ENCODE measurements around the gene MXI1.
A peak's percentile ranks its signal among the peaks of the same experiment; 100 is the strongest.

Gene MXI1

GRCh38 chr10:110305767-110306451, 98.5 kb downstream of the MXI1 start:
- Histone ChIP-seq H3F3A (ENCODE audit: control insufficient read depth, insufficient read depth) (0 out of 2 replicates have a peak, but pooled peaks cover 9% of the 10 kb centered on the region), H3K79me2 (ENCODE audit: control insufficient read depth, low read length) (peaks cover 39% of the 10 kb centered on the region), H3K4me1 (ENCODE audit: control insufficient read depth, low read length) (peaks cover 39% of the 10 kb centered on the region), H3K4me2 (ENCODE audit: low read length) (peak overlapping the region; percentile 62), H4K20me1 (ENCODE audit: control insufficient read depth, insufficient read depth, low read depth, low read length) (0 out of 2 replicates have a peak, but pooled peaks cover 8% of the 10 kb centered on the region), H3K4me3 (ENCODE audit: low read length) (peak overlapping the region; percentile 78; the same call in 1 of the 2 replicates), H3K36me3 (ENCODE audit: control insufficient read depth, low read length) (peaks cover 34% of the 10 kb centered on the region), H3K27me3 (ENCODE audit: control insufficient read depth, low read length) (no peaks in the 10 kb centered on the region), H3K9me2 (replicated peaks; ENCODE audit: control insufficient read depth, low read length) (no peaks in the 10 kb centered on the region), H3K27ac (ENCODE audit: low read depth, low read length) (peak overlapping the region; percentile 57; the same call in 1 of the 2 replicates), H3K9me3 (ENCODE audit: control insufficient read depth, insufficient read depth, low read length) (no peaks in the 10 kb centered on the region)
- TF ChIP-seq CTCF (IDR thresholded peaks at IDR 0.05; ENCODE audit: low read depth, low read length, poor library complexity, severe bottlenecking) (peak; percentile 73), EZH2phosphoT487 (IDR thresholded peaks at IDR 0.05; ENCODE audit: borderline replicate concordance, low read length) (no peak)

- peak overlapping the region; percentile 62 for H3K4me2 ChIP-seq (ENCODE audit: low read length)
- H3K4me3 ChIP-seq (ENCODE audit: low read length) = peak overlapping the region; percentile 32; the same call in 1 of the 2 replicates
Measured at GRCh38 chr10:110306452-110306768, 99.0 kb downstream of the MXI1 start.

GRCh38 chr10:110307805-110308204, 100.4 kb downstream of the MXI1 start:
- 0 out of 2 replicates have a peak, but pooled peaks cover 9% of the 10 kb centered on the region for H3F3A ChIP-seq (ENCODE audit: control insufficient read depth, insufficient read depth)
- H3K36me3 ChIP-seq (ENCODE audit: control insufficient read depth, low read length) = peaks cover 15% of the 10 kb centered on the region
- H3K9me3 ChIP-seq (ENCODE audit: control insufficient read depth, insufficient read depth, low read length) = no peaks in the 10 kb centered on the region
- no peaks in the 10 kb centered on the region for H4K20me1 ChIP-seq (ENCODE audit: control insufficient read depth, insufficient read depth, low read depth, low read length)
- H3K79me2 ChIP-seq (ENCODE audit: control insufficient read depth, low read length) = peaks cover 20% of the 10 kb centered on the region
- no peak overlapping the region for H3K27ac ChIP-seq (ENCODE audit: low read depth, low read length)
- H3K9me2 ChIP-seq (replicated peaks; ENCODE audit: control insufficient read depth, low read length) = no peaks in the 10 kb centered on the region
- no peak overlapping the region for H3K4me3 ChIP-seq (ENCODE audit: low read length)
- peaks cover 4% of the 10 kb centered on the region; the same call in 1 of the 2 replicates for H3K27me3 ChIP-seq (ENCODE audit: control insufficient read depth, low read length)
- peaks cover 32% of the 10 kb centered on the region for H3K4me1 ChIP-seq (ENCODE audit: control insufficient read depth, low read length)
- no peak for TF ChIP-seq EZH2phosphoT487 (IDR thresholded peaks at IDR 0.05; ENCODE audit: borderline replicate concordance, low read length)
- TF ChIP-seq CTCF (IDR thresholded peaks at IDR 0.05; ENCODE audit: low read depth, low read length, poor library complexity, severe bottlenecking) = no peak
- no peak overlapping the region for H3K4me2 ChIP-seq (ENCODE audit: low read length)

More at GRCh38 chr10:110306452-110306768, 99.0 kb downstream of the MXI1 start:
- Histone ChIP-seq H3K9me2 (replicated peaks; ENCODE audit: control insufficient read depth, low read length) (no peaks in the 10 kb centered on the region), H3F3A (ENCODE audit: control insufficient read depth, insufficient read depth) (0 out of 2 replicates have a peak, but pooled peaks cover 9% of the 10 kb centered on the region), H3K36me3 (ENCODE audit: control insufficient read depth, low read length) (peaks cover 29% of the 10 kb centered on the region), H4K20me1 (ENCODE audit: control insufficient read depth, insufficient read depth, low read depth, low read length) (0 out of 2 replicates have a peak, but pooled peaks cover 8% of the 10 kb centered on the region), H3K27me3 (ENCODE audit: control insufficient read depth, low read length) (no peaks in the 10 kb centered on the region), H3K9me3 (ENCODE audit: control insufficient read depth, insufficient read depth, low read length) (no peaks in the 10 kb centered on the region), H3K79me2 (ENCODE audit: control insufficient read depth, low read length) (peaks cover 34% of the 10 kb centered on the region), H3K27ac (ENCODE audit: low read depth, low read length) (no peak overlapping the region; the same call in 1 of the 2 replicates), H3K4me1 (ENCODE audit: control insufficient read depth, low read length) (peaks cover 39% of the 10 kb centered on the region)
- no peak for TF ChIP-seq CTCF (IDR thresholded peaks at IDR 0.05; ENCODE audit: low read depth, low read length, poor library complexity, severe bottlenecking)
- TF ChIP-seq EZH2phosphoT487 (IDR thresholded peaks at IDR 0.05; ENCODE audit: borderline replicate concordance, low read length) = no peak
